NCI-H187 (cell line): Measurements from ENCODE around the gene BCL7A.
"Not testable (repeated sequence)": the region's sequence is repeated elsewhere in the genome, so short reads cannot be mapped to it uniquely, and the experiment has no call there.

ENCODE experiments used
- DNase-seq, 2 experiments: peaks; one replicate each; lab custom pipeline; 2025; lab: John Stamatoyannopoulos, UW

BCL7A gene

DNA sequence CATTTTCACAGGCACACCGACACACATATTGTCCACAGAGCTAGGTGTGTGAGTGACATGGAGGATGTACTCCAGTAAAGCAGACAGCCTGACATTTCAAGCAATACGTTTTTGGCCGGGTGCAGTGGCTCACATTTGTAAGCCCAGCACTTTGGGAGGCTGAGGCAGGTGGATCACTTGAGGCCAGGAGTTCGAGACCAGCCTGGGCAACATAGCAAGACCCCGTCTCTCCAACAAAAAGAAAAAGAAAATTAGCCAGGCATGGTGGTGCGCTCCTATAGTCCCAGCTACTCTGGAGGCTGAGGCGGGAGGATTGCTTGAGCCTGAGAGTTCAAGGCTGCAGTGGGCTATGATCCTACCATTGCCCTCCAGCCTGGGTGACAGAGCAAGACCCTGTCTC, 34.7 kb downstream of the BCL7A start:
- not testable (repeated sequence) for DNase-seq

DNA sequence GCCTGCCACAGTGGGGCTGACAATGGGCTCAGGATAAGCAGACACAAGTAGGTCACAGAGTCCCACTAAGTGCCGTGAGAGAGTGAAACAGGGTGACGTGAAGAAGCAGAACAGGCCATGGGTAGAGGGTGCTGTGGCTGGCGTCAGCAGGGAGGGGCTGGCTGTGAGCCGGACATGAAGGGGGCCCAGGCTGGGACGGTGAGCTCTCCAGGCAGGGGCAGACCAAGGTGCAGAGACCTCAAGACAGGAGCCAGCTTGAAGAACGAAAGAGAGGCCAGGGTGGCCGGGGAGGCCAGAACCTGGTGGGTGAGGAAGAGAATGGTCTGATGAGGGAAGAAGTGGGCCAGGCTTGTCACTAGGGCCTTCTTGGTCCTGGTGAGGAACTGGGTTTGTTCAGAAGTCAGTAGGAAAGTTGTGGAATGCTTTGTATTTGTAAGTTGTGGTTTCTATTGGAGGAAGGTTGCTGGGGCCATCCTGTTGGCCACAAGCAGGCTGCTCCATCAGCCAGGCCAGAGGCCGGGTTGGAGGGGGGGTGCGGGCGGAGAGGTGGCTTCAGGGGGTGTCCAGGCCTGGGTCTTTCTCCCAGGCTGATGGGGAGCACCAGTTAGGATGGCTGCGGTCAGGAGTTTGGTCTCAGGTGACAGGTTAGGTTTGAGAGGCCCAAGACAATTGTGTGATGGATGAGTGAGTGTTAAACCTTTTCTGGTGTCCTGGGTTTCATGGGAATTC, 35.5 kb downstream of the BCL7A start:
- no peak for DNase-seq

DNA sequence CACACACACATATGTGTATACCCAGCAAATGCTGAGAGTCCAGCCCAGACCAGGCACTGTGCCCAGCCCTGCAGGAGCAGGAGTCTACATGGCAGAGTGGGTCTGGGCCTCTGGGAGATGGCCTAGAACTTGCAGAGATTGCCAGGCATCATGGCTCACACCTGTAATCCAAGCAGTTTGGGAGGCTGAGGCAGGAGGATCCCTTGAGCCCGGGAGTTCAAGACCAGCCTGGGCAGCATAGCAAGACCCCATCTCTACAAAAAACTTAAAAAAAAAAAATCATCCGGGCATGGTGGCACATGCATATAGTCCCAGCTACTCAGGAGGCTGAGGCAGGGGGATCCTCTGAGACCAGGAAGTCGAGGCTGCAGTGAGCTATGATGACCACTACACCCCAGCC, 36.1 kb downstream of the BCL7A start:
- no peak for DNase-seq

DNA sequence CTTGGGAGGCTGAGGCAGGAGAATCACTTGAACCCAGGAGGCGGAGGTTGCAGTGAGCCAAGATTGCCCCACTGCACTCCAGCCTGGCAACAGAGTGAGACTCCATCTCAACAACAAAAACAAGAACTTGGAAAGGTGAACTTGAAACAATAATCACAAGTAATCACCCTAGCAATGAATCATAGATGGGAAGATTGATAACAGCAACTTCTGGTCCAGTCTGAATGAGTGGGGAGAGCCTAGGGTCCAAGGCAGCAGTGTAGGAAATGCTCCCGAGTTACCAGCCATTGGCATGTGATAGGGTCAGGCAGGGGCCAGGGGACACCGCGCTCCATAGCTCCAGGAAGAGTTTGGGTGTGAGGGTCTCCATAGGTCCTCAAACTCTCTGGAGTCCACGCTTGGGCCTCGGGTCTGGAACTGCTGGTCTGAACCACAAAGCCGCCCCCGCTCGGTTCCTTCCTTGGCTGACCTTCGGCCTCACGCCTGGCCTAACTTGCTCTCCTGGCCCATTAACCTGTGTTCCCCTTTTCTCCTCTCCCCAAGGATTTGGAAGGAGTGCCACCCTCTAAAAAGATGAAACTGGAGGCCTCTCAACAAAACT, 37.0 kb downstream of the BCL7A start:
- no peak for DNase-seq

DNA sequence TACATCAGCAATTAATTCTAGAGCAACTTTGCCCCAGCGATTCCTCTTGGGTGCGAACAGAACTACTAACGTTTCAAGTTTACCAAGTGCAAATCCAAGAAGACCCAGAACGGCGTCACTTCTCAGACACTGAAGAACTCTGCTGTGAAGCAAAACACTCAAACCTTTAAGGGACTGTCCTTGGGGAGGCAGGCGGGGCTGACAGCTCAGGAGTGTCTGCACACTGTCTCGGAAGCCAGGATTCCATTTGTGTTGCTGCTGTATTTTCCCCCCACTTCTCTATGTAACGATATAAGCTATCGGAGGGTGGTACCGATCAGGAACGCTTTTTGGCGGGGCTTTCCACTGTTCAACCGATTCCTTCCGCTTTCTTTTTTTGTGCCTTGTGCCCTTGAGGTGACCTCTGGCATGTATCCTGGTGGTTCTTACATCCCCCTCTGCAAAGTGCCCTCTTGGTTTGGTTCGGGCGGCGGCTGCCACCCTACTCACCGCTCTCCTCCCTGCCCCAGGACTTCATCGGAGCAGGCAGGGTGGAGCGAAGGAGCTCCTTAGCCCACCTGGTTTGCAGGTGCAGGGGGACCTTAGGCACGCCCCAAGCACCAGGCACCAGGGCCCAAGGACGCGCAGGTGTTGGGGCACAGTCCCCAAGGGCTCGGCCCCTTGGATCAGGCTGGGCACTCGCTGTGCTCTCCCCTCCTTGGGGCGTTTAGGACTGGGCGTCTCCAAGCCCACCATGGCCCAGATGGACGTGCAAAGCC, 37.7 kb downstream of the BCL7A start:
- DNase-seq: no peak

DNA sequence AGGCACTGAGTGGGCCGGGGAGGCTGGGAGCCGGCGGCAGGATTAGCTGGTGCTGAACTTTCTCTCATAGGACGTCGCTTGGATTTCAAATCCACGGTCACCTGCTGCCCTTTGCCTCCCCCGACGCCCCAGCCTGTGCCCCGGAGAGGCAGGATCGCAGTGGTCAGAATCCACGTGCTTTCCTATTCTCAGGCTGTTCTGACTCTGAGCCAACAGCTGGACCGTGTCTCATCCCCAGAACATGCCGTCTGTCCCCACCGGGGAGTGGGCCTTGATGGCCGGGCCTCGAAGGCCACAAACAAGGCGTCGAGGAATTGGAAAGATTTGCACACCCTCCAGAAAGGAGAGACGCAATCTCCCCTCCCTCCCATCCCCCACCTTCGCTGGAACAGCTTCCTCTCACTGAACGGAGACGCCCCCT, 38.4 kb downstream of the BCL7A start:
- DNase-seq: no peak

DNA sequence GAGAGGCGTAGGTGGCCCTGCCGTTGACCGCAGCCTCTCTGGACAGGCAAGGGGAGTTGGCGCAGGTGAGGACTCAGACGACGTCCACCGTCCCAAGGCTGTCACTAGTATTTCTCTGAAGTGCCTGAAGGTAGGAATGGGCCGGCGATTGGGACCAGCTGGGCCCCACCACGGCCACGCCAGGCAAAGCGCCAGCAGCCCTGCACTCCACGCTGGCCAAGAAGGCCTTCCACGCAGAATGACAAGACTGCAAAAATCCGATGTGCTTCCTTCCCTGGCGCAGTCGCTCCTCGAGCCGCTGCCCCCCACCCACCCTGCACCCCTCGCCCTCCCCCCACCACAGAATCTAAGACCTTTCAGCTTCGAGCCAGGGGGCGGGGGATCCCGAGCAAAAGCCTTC, 39.6 kb downstream of the BCL7A start:
- DNase-seq: no peak

DNA sequence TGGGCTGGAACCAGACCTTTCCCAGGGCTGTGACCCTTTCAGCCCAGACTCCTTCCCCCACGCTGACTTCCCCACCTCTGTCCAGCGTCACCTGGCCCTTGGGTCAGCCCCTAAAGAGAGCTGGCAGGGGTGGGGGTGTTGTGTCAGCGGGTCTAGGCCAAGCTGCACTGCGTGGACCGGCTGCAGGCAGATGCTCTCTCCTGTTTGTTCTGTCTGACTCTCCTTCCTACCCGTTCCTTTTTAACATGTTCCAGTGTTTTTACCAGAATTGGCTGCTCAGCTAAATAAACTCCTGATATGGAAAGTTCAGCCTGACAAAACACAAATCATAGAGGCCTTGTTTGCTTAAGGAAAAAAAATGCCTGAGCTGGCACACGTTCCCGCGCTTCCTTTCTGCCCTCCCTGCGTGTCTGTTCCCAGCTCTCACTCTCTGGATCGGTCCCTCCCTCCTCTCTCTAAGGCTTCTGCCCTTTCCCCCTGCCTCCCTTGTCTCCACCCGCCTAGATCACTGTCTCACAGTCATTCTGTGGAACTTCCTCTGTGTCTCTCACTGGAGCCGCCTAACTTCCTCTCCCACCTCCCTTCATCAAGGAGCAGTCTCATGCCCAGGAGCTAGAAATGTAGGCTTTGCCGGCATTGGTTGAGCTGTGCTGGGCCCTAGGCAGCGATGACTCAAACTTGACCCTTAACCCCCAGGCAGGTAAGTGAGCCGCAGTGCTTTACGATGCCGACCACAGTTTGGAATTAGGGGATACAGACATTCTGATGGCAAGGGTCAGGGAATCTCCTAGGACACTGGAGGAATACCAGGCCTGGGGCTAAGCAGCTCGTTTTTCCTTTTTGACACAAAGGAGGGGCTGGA, 41.4 kb downstream of the BCL7A start:
- DNase-seq: no peak

DNA sequence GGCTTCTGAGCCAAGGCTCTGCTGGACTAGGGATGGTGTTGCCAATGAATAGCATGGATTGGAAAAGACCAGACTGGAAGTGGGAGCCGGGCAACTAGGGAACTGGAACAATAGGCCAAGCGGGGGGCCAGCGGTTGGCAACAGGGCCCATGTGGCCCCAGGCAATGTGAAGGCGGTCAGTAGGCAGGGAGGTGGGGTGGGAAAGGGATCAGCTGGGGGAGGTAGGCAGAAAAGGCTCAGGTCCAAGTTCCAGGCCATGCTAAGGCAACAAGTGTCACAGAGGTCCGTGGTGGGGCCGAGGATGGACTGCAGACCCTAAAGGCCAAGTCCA, 42.0 kb downstream of the BCL7A start:
- no peak for DNase-seq

DNA sequence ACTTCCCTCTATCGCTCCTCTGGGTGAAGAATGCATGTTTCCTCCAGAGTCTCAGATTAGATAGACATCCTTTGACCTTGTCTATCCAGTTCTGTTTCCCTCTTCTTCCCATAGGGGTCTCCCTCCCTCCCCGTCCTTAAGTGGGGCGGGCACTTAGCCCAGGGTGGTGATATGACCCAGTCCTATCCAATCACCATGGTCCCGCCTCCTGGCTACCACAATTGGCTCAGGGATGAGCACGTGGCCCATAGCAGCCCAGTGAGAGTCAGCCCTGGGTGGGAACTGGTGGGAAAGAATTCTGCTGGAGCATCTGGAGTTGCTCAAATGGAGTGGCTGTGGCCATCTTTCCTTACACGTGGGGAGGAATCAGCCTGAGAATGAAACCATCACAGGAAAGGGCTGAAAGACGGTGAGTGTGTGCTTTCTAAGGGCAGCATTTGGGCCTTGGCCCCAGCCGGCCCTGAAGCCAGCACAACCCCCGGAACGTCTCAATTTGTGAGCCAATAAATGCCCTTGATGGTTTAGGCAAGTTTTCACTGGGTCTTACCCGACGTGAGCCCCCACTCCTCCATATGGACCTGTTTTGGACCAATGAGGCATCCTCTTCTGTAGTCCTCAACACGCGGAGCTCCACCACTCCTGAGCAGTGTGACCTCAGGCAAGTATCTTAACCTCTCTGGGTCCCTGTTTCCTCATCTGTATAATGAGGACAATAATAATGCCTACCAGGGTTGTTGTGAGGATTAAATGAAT, 42.5 kb downstream of the BCL7A start:
- peak; percentile 42 to 68 for DNase-seq

DNA sequence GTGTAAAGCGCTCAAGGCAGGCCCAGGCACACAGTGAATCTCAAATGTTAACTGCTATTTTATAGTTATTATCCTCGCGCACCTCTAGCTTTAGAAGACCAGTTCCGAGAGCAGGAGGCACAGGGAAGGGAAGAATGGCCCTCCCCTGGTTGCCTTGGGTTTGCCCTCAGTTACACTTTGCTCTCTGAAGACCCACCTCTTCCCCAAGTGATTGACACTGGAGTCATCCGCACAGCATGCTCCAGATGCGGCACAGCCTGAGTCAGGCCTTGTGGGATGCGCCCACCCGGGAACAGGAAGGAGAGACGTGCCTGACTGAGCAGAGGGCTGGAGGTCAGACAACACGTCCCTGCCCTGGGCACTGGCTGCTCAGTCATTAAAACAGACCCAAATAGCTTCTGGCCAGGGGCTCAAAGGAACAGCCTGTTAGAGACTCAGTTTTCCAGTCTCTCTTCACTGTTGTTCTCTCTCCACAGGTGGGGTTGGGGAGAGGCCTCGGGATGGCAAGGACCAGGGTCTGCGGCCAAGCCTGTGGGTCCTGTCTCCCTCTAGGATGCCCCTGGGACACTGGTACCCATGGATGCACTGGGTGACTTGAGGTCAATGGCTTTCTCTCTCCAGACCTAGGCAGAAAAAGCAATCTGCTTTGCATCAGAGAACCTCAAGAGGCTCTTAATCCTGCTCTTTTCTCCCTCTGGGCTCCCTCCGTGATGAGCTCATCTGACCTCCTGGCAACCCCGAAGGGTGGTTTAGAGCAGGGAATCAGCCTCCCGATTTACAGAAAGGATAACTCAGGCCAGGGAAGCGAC, 43.3 kb downstream of the BCL7A start:
- peak; percentile 83 to 92 for DNase-seq

DNA sequence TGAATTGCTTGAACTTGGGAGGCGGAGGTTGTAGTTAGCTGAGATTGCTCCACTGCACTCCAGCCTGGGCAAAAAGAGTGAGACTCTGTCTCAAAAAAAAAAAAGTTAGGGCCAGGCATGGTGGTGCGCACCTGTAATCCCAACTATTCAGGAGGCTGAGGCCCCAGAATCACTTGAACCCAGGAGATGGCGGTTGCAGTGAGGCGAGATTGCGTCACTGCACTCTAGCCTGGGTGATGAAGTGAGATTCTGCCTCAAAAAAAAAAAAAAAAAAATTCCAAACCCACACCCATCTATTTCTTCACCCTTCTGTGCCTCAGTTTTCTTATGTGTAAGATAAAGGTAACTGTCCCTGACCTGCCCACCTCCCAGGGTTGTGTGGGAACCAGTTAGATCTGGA, 45.9 kb downstream of the BCL7A start:
- DNase-seq: no peak

DNA sequence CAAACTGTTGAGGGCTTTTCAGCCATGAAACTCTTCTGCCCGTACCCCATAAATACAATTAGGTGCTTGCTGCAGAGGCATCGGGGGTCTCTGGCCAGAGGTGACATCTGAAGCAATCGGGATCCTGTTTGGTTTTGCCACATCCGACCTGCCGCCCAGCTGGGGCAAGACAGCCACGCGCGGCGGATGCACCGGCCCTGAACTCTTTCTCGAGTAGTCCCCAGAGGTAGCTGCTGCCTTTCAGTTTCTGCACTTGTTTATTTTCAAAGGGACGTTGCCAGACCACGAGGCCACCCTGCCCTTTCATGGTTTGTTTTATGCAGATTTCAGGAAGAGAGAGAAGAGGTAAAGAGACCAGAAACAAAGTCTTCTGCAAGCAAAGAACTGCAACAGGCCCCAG, 46.3 kb downstream of the BCL7A start:
- DNase-seq: no peak

DNA sequence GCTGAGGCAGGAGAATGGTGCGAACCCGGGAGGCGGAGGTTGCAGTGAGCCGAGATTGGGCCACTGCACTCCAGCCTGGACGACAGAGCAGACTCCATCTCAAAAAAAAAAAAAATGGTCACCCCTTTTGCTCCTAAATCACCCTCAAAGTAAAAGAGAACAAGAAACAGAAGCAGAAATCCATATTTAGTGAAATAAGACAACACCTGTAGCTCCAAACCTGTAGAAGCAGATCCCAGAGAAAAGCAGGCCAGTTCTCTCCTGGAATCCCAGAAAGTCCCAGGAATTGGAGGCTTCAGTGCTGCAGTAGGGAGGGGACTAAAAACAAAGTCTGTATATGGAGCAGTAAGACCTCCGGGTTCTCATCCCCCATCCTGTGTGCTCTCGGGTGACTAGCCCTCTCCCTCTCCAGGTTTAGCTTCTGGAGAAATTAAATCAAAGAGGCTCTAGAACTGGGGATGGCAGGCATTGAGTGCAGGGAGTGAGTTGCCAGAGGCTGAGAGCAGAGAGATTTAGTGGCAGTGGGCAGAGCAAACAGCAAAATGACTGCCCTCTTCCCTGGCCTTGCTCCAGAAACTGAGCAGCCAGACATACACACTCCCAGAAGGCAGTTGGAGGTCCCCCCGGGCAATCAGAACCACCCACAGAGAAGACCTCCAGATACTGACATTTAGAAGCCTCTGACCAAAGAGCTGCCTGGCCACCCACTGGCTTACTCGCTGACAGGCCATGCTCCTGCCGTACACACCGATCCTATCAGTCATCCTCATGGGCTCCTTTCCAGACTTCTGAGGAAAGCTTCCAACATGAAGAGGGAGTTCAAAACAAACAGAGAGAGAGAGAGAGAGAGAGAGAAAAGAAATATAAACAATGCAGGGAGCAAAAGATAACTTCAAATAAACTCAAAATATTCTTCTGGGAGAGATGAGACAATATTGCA, 50.6 kb downstream of the BCL7A start:
- DNase-seq: no peak

DNA sequence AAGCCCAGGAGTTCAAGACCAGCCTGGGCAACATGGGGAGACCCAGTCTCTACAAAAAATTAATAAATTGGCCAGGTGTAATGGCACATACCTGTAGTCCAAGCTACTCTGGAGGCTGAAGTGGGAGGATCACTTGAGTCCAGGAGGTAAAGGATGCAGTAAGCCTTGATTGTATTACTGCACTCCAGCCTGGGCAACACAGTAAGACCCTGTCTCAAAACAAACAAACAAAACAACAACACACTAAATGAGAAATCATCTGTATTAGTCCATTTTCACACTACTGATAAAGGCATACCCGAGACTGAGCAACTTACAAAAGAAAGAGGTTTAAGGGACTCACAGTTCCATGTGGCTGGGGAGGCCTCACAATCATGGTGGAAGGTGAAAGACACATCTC, 52.1 kb downstream of the BCL7A start:
- DNase-seq: no peak

DNA sequence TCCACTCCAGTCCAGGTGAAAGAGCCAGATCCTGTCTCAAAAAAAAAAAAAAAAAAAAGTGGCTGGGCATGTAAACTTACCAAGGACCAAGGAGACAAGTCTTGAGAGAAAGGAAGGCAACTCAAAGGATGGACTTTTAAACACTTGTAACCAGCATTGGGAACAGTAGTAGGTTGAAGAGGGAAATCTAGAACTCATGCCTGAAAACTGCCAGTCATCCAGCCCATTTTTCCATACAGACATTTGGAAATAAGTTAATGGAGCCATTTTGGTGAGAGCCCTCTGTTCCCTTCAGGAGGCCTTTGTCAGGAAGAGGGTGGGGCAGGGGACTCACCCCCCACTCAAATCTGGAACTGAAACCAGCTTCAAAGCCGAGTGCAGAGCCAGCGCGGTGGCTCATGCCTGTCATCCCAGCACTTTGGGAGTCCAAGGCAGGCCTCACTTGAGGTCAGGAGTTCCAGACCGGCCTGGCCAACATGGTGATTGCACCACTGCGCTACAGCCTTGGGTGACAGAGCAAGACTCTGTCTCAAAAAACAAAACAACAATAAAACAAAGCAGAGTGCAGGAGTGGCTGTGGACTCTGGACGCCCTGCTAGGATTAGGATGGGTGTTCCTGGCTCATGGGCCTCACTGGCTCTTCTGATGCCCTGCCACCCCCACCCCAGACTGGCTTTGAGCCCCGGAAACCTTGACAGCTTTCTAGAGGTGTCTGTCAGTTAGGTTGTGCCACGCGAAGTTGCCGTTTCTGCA, 55.2 kb downstream of the BCL7A start:
- DNase-seq: no peak

DNA sequence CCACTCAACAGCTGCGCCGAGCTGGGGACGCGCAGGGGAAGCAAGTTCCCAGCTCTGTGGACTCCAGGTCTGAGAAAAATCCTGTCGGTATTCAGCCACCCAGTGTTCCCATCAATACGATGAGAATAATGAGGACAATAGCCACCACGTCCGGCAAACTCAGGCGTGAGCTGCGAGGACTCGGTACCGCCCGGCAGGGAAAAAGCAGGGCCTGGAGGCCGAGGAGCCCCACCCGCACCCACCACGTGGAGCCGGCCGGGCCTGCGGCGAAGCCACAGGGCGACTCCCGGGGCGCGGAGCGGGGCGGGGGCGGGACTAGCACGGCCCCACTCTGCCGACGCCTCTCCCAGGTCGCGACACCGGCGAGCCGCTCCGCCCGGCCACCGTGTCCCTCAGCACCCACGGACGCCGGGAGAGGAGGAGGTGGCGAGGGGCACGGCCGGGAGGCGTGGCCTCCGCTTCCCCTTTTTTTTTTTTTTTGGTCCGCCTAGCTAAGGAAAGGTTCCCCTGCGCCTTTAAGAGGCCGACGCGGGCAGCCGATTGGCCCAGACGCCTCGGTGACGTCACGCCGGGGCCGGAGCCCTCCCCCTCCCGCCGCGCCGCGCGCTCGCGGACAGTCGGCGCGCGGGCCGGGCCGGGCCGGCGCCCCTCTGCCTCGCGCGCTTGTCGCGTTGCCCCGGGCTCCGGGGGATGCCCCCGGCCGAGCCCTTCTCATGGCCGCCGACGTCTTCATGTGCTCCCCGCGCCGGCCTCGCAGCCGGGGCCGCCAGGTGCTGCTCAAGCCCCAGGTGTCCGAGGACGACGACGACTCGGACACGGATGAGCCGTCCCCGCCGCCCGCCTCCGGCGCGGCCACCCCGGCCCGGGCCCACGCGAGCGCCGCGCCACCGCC, 56.7 kb downstream of the BCL7A start, which contains the start of gene MLXIP:
TSS of gene MLXIP (plus strand) at position 616 of the 892 bp plus-strand sequence. CDS start at position 714, 98 bp downstream.
- DNase-seq: peak; percentile 80 to 94

DNA sequence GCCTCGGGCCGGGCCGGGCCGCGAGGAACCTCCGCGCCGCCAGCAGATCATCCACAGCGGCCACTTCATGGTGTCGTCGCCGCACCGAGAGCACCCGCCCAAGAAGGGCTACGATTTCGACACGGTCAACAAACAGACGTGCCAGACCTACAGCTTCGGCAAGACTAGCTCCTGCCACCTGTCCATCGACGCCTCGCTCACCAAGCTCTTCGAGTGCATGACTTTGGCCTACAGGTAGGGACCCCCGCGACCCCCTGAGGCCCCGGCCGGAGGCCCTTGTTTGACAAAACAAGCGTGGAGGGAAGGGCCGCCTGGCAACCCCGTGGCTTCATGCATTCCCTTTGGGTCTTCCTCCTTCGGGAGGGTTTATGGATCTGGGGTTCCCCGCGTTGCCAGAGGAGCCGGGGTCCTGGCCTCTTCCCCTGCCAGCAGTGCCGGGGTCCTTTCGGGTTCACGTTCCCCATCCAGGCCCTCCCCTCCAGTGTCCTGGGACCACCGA, 57.4 kb downstream of the BCL7A start:
- no peak for DNase-seq
